Left renal pelvis (tissue), 4 donors: ENCODE results near the gene TSPEAR. TPM values are rescaled to one million over a fixed set of nuclear protein-coding genes. Genes with fewer than 3 reads are reported as not detected.

Experiments
- DNase-seq, 4 donors: peaks; one replicate each; pipeline ENCODE4 v3.0.0-alpha.2; 2013; ENCODE audit warnings: low read depth in 4 of 4, low spot score in 3 of 4
- polyA plus RNA-seq, 4 donors: library from polyadenylated mRNA; unstranded; fragments of 120-200 nt; gene quantifications; one replicate each; pipeline ENCODE4 v1.2.1, GENCODE V29; 2013; ENCODE audit not compliant: insufficient read length in 4 of 4

TSPEAR gene
- polyA plus RNA-seq, 4 donors = 0.08 to 1.1 (median 0.74) TPM

- no peak for DNase-seq
Measured at GRCh38 chr21:44525391-44526095, 185.8 kb downstream of the TSPEAR start.

GRCh38 chr21:44524414-44525371, 186.7 kb downstream of the TSPEAR start:
- no peak for DNase-seq

GRCh38 chr21:44523567-44524413, 187.6 kb downstream of the TSPEAR start:
- no peak for DNase-seq

GRCh38 chr21:44522753-44523204, 188.6 kb downstream of the TSPEAR start:
- no peak for DNase-seq

- no peak for DNase-seq
Measured at GRCh38 chr21:44521928-44522752, 189.2 kb downstream of the TSPEAR start.

- no peak for DNase-seq
Measured at GRCh38 chr21:44521301-44521927, 190.0 kb downstream of the TSPEAR start.

GRCh38 chr21:44520326-44521300, 190.8 kb downstream of the TSPEAR start:
- DNase-seq = no peak

GRCh38 chr21:44519346-44520325, 191.7 kb downstream of the TSPEAR start:
- no peak for DNase-seq

- no peak for DNase-seq
Measured at GRCh38 chr21:44518686-44519085, 192.7 kb downstream of the TSPEAR start.

GRCh38 chr21:44517175-44517899, 194.0 kb downstream of the TSPEAR start:
- DNase-seq = no peak

GRCh38 chr21:44516828-44517174, 194.6 kb downstream of the TSPEAR start:
- no peak for DNase-seq

- no peak for DNase-seq
Measured at GRCh38 chr21:44516342-44516741, 195.0 kb downstream of the TSPEAR start.

GRCh38 chr21:44515359-44516165, 195.8 kb downstream of the TSPEAR start:
- no peak for DNase-seq

- DNase-seq = no peak
Measured at GRCh38 chr21:44514746-44515358, 196.5 kb downstream of the TSPEAR start.

- no peak for DNase-seq
Measured at GRCh38 chr21:44514218-44514520, 197.2 kb downstream of the TSPEAR start.
